OCI-LY1 (cell line): Measurements from ENCODE around the gene PIAS1.

ENCODE experiments used
- H2AFZ ChIP-seq: fragments of 200-600 bp; sonication (generic), shearing (Covaris generic); 2 replicates; pipeline ENCODE4 v1.6.0; 2014; ENCODE audit warnings: antibody characterized with exemption, mild to moderate bottlenecking, low read length
- H3F3A ChIP-seq: fragments of 200-600 bp; sonication (generic), shearing (Covaris generic); 2 replicates; pipeline ENCODE4 v1.6.0; 2014; ENCODE audit warnings: mild to moderate bottlenecking, antibody characterized with exemption, low read length, moderate library complexity; ENCODE audit not compliant: insufficient read depth
- H3K27ac ChIP-seq: fragments of 200-600 bp; sonication (generic); 2 replicates; pipeline ENCODE4 v1.5.1; 2014; ENCODE audit warnings: low read length, mixed run types, mild to moderate bottlenecking, low read depth; ENCODE audit not compliant: poor library complexity, severe bottlenecking
- H3K27me3 ChIP-seq: fragments of 200-600 bp; sonication (generic); 2 replicates; pipeline ENCODE4 v1.6.0; 2014; ENCODE audit warnings: antibody characterized with exemption, mild to moderate bottlenecking, low read length, moderate library complexity; ENCODE audit not compliant: insufficient read depth
- H3K36me3 ChIP-seq: fragments of 200-600 bp; sonication (generic); 2 replicates; pipeline ENCODE4 v1.6.1; 2014; ENCODE audit warnings: mild to moderate bottlenecking, antibody characterized with exemption, low read length, moderate library complexity, mixed read lengths; ENCODE audit not compliant: insufficient read depth
- H3K4me1 ChIP-seq: fragments of 200-600 bp; sonication (generic); 2 replicates; pipeline ENCODE4 v1.5.1; 2014; ENCODE audit warnings: mild to moderate bottlenecking, low read length, moderate library complexity; ENCODE audit not compliant: insufficient read depth, severe bottlenecking
- H3K4me2 ChIP-seq: fragments of 200-600 bp; sonication (generic), shearing (Covaris generic); 2 replicates; pipeline ENCODE4 v1.6.1; 2014; ENCODE audit warnings: low read length
- H3K4me3 ChIP-seq: fragments of 200-600 bp; sonication (generic); 2 replicates; pipeline ENCODE4 v1.5.1; 2014; ENCODE audit warnings: low read length, low read depth, mild to moderate bottlenecking, mixed read lengths; ENCODE audit not compliant: poor library complexity, severe bottlenecking
- H3K79me2 ChIP-seq: fragments of 200-600 bp; shearing (Covaris generic); 2 replicates; pipeline ENCODE4 v1.6.1; 2016; ENCODE audit warnings: mixed run types, low read length, mixed read lengths; ENCODE audit not compliant: insufficient read depth
- H3K9ac ChIP-seq: fragments of 200-600 bp; sonication (generic), shearing (Covaris generic); 2 replicates; pipeline ENCODE4 v1.6.1; 2014; ENCODE audit warnings: mild to moderate bottlenecking, low read length, mixed read lengths
- H3K9me2 ChIP-seq: fragments of 200-600 bp; sonication (generic), shearing (Covaris generic); 2 replicates; pipeline ENCODE4 v1.6.1; 2014; ENCODE audit warnings: low read depth, mild to moderate bottlenecking, low read length, mixed read lengths
- H3K9me3 ChIP-seq: fragments of 200-600 bp; shearing (Covaris generic); 2 replicates; pipeline ENCODE4 v1.6.1; 2014; ENCODE audit warnings: low read length, mixed read lengths
- H4K20me1 ChIP-seq: fragments of 200-600 bp; sonication (generic), shearing (Covaris generic); 2 replicates; pipeline ENCODE4 v1.6.0; 2016; ENCODE audit warnings: mild to moderate bottlenecking, low read length; ENCODE audit not compliant: insufficient read depth
- CTCF ChIP-seq: fragments of 200-600 bp; sonication (generic), shearing (Covaris generic); IDR thresholded peaks from 2 replicates; pipeline ENCODE4 v1.5.1; 2017; ENCODE audit warnings: mild to moderate bottlenecking, antibody characterized with exemption, low read length, moderate library complexity, mixed read lengths
- EZH2 ChIP-seq: fragments of 200-600 bp; sonication (generic), shearing (Covaris generic); IDR thresholded peaks from 2 replicates; pipeline ENCODE4 v1.8.0; 2017; ENCODE audit warnings: borderline replicate concordance, mixed run types, mild to moderate bottlenecking, antibody characterized with exemption, low read length, moderate library complexity, mixed read lengths

PIAS1 gene

GRCh38 chr15:68062214-68062613, 8.1 kb downstream of the PIAS1 start:
- Histone ChIP-seq H3K4me1 (peaks cover 30% of the 10 kb centered on the region), H3K4me2 (no peak overlapping the region), H3K4me3 (no peak overlapping the region), H3K27ac (no peak overlapping the region), H3K79me2 (peaks cover 100% of the 10 kb centered on the region), H3K9me2 (no peaks in the 10 kb centered on the region), H3K9ac (no peak overlapping the region), H3K27me3 (no peaks in the 10 kb centered on the region), H3K9me3 (no peaks in the 10 kb centered on the region), H2AFZ (no peak overlapping the region), H4K20me1 (no peaks in the 10 kb centered on the region), H3F3A (no peaks in the 10 kb centered on the region), H3K36me3 (peaks cover 11% of the 10 kb centered on the region; the same call in 1 of the 2 replicates)
- no peak for TF ChIP-seq EZH2
- TF ChIP-seq CTCF, result no peak

GRCh38 chr15:68062946-68063465, 8.9 kb downstream of the PIAS1 start:
- Histone ChIP-seq H3K79me2 (peaks cover 100% of the 10 kb centered on the region), H3K4me2 (no peak overlapping the region), H3K9me2 (no peaks in the 10 kb centered on the region), H2AFZ (no peak overlapping the region), H3K27me3 (no peaks in the 10 kb centered on the region), H3K4me3 (no peak overlapping the region), H3K4me1 (peaks cover 22% of the 10 kb centered on the region), H4K20me1 (no peaks in the 10 kb centered on the region), H3K9me3 (no peaks in the 10 kb centered on the region), H3F3A (no peaks in the 10 kb centered on the region), H3K36me3 (peaks cover 7% of the 10 kb centered on the region; the same call in 1 of the 2 replicates), H3K27ac (no peak overlapping the region), H3K9ac (no peak overlapping the region)
- TF ChIP-seq EZH2, result no peak
- no peak for TF ChIP-seq CTCF

- Histone ChIP-seq H3K9ac (no peak overlapping the region), H3K27me3 (no peaks in the 10 kb centered on the region)
These were observed 9.5 kb downstream of the PIAS1 start for GRCh38 chr15:68063606-68064005.

More at GRCh38 chr15:68063606-68064005, 9.5 kb downstream of the PIAS1 start:
- Histone ChIP-seq H3F3A (no peaks in the 10 kb centered on the region), H3K9me2 (no peaks in the 10 kb centered on the region), H4K20me1 (no peaks in the 10 kb centered on the region), H3K4me2 (no peak overlapping the region), H3K9me3 (no peaks in the 10 kb centered on the region), H3K36me3 (peaks cover 6% of the 10 kb centered on the region; the same call in 1 of the 2 replicates), H3K4me1 (peaks cover 21% of the 10 kb centered on the region), H3K79me2 (peaks cover 100% of the 10 kb centered on the region), H3K4me3 (no peak overlapping the region), H2AFZ (no peak overlapping the region), H3K27ac (no peak overlapping the region)
- no peak for TF ChIP-seq EZH2
- TF ChIP-seq CTCF, result no peak
